GM13976 (cell line): ENCODE measurements around the gene SPTBN1.

ENCODE experiments used
- DNase-seq: peaks from one replicate; pipeline ENCODE4 v3.0.0; 2012; ENCODE audit warnings: low spot score
- CTCF ChIP-seq: IDR thresholded peaks from 2 replicates; pipeline ENCODE4 v1.5.1; 2012; ENCODE audit warnings: borderline replicate concordance, mild to moderate bottlenecking; ENCODE audit not compliant: insufficient read depth; ENCODE audit errors: extremely low read depth, missing control alignments, control extremely low read depth
- in situ Hi-C: fragments of 300-500 bp; cut with MboI; formaldehyde crosslinking; loops from one replicate; pipeline ENCODE4 v1.12.0; 2022; ENCODE audit warnings: low sequenced_read_pairs, mixed read lengths, inconsistent platforms; ENCODE audit not compliant: unreplicated experiment

SPTBN1 gene

GRCh38 chr2:54617409-54617808 lies 161.3 kb downstream of the SPTBN1 start:
- no peak for TF ChIP-seq CTCF
- DNase-seq, result no peak
- in situ Hi-C loops, result no loop called here

- in situ Hi-C loops, result no loop called here
- no peak for TF ChIP-seq CTCF
- no peak for DNase-seq
Measured at GRCh38 chr2:54618646-54619565, 162.8 kb downstream of the SPTBN1 start.

- TF ChIP-seq CTCF, result no peak
- in situ Hi-C loops, result no loop called here
- no peak for DNase-seq
Measured at GRCh38 chr2:54619660-54620231, 163.6 kb downstream of the SPTBN1 start.

GRCh38 chr2:54620948-54621347 lies 164.8 kb downstream of the SPTBN1 start:
- no peak for DNase-seq
- TF ChIP-seq CTCF, result no peak
- in situ Hi-C loops, result no loop called here

GRCh38 chr2:54624591-54625071 lies 168.5 kb downstream of the SPTBN1 start:
- TF ChIP-seq CTCF, result no peak
- in situ Hi-C loops, result no loop called here
- no peak for DNase-seq

GRCh38 chr2:54626131-54626530 lies 170.0 kb downstream of the SPTBN1 start:
- no peak for TF ChIP-seq CTCF
- in situ Hi-C loops, result no loop called here
- DNase-seq, result no peak
